Measurements from ENCODE around the gene KDM4C. TPM values are rescaled to one million over a fixed set of nuclear protein-coding genes. Genes with fewer than 3 reads are reported as not detected.

The KDM4C gene
- total and polyA plus RNA-seq, 2 of the 4 experiments (the other 2 are of a cell fraction): 11.8 to 23.8 TPM

DNA sequence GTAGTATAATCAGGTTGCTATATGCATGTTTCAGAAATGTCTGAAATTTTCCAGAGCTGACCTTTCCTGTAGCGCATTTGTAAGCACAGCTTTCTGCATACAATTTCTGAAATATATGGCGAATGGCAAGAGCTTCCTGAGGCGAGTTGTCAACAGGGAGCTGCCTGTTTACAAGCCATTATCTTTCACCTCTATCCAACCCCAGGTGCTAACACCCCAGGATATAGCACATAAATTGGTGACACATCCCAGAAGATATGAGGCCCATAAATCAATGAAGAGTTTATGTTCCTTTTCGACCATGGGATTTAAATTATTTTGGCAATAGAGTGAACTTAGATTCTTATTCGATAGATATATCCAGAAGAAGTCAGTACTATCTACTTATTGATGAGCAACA, 379.8 kb downstream of the KDM4C start:
- ChIA-PET CTCF (no interaction called here), POLR2A (ENCODE audit: unreplicated experiment) (no interaction called here)
- dilution Hi-C loops (cut with HindIII; ENCODE audit: low sequenced_read_pairs, unreplicated experiment) (no loop called here), intact Hi-C loops (cut with micrococcal nuclease) (no loop called here), in situ Hi-C loops (cut with MboI; ENCODE audit: low sequenced_read_pairs) (no loop called here)
- Histone ChIP-seq H3K9ac (ENCODE audit: low read depth, low read length) (no peak overlapping the region), H2BK20ac (ENCODE audit: low read depth, low read length) (no peak overlapping the region), H3K56ac (ENCODE audit: extremely low read depth, insufficient read depth, low read length) (no peak overlapping the region), H2BK120ac (ENCODE audit: low read depth, low read length) (no peak overlapping the region), H3K18ac (ENCODE audit: low read depth, low read length) (no peak overlapping the region), H2AFZ (replicated peaks; ENCODE audit: low read length, poor library complexity) (no peak overlapping the region), H2BK5ac (ENCODE audit: low read depth, low read length, poor library complexity, severe bottlenecking) (no peak overlapping the region), H3K9me1 (ENCODE audit: insufficient read depth, low read length) (peaks cover 3% of the 10 kb centered on the region; the same call in 1 of the 2 replicates), H3K14ac (replicated peaks; ENCODE audit: low read depth, low read length) (no peak overlapping the region), H3K27ac (ENCODE audit: insufficient read depth, low read length) (no peak overlapping the region), H2BK15ac (ENCODE audit: low read depth, low read length) (no peak overlapping the region), H3K9me3 (ENCODE audit: control insufficient read depth, insufficient read depth, low read length) (no peaks in the 10 kb centered on the region), H4K91ac (ENCODE audit: insufficient read depth, low read depth, low read length) (no peak overlapping the region), H4K20me1 (ENCODE audit: insufficient read depth, low read length) (no peaks in the 10 kb centered on the region), H3K4me3 (ENCODE audit: insufficient read depth, low read depth, low read length) (no peak overlapping the region), H3K27me3 (ENCODE audit: control insufficient read depth, insufficient read depth, low read length) (no peaks in the 10 kb centered on the region), H3K4me2 (ENCODE audit: low read depth, low read length) (no peak overlapping the region), H4K5ac (ENCODE audit: low read depth, low read length) (no peak overlapping the region), H3K79me1 (ENCODE audit: low read depth in 1 of 2, low read length in 2 of 2) (no peaks in the 10 kb centered on the region), H2AK5ac (ENCODE audit: low read depth, low read length) (no peak overlapping the region), H3K4me1 (ENCODE audit: control insufficient read depth, insufficient read depth, low read length) (no peaks in the 10 kb centered on the region; the same call in 1 of the 2 replicates), H3K36me3 (ENCODE audit: control insufficient read depth, insufficient read depth, low read length) (peaks cover 2% of the 10 kb centered on the region; the same call in 1 of the 2 replicates), H3K4ac (ENCODE audit: low read depth, low read length) (no peak overlapping the region), H2AK9ac (replicated peaks; ENCODE audit: low read depth, low read length, poor library complexity) (no peak overlapping the region), H4K8ac (ENCODE audit: low read depth in 2 of 2, low read length in 2 of 2) (no peak overlapping the region), H3K23ac (ENCODE audit: low read depth, low read length) (no peak overlapping the region)
- TF ChIP-seq BHLHE40 (IDR thresholded peaks at IDR 0.05; ENCODE audit: low read depth, low read length): no peak
- ATAC-seq (ENCODE audit: low read depth) (no peak), DNase-seq (no peak)
- no TSS peak for BruUV-seq (replicated peaks)
- 100% methylated on average over 1 of the region's 5 CpGs; no CpG with 5 or more reads in 1 of the 2 experiments for WGBS, 2 experiments (ENCODE audit: extremely low coverage in 2 of 2, insufficient read length in 1 of 2)
